H9 (cell line): ENCODE measurements around the gene NFXL1. TPM values are rescaled to one million over a fixed set of nuclear protein-coding genes. Genes with fewer than 3 reads are reported as not detected.

Source experiments
- DNase-seq: peaks from one replicate; pipeline ENCODE4 v3.0.0-alpha.2; 2017
- H2AFZ ChIP-seq: one replicate; pipeline ENCODE4 v1.6.1; 2013; ENCODE audit warnings: mild to moderate bottlenecking, low read length, control low read depth, moderate library complexity
- H2AK5ac ChIP-seq: 2 replicates; pipeline ENCODE4 v1.6.1; 2013; ENCODE audit warnings: low read length, control low read depth, mixed read lengths; ENCODE audit not compliant: insufficient read length
- H2BK120ac ChIP-seq: one replicate; pipeline ENCODE4 v1.6.1; 2013; ENCODE audit warnings: low read depth, mild to moderate bottlenecking, low read length, control low read depth, inconsistent platforms; ENCODE audit not compliant: poor library complexity, severe bottlenecking
- H2BK12ac ChIP-seq: 2 replicates; pipeline ENCODE4 v1.6.1; 2013; ENCODE audit warnings: low read length, control low read depth, mixed read lengths, low read depth; ENCODE audit not compliant: insufficient read length
- H2BK15ac ChIP-seq: 2 replicates; pipeline ENCODE4 v1.6.1; 2013; ENCODE audit warnings: low read depth, low read length, control low read depth
- H2BK20ac ChIP-seq: one replicate; pipeline ENCODE4 v1.6.1; 2013; ENCODE audit warnings: low read depth, mild to moderate bottlenecking, low read length, control low read depth, inconsistent platforms; ENCODE audit not compliant: poor library complexity, severe bottlenecking
- H2BK5ac ChIP-seq: 2 replicates; pipeline ENCODE4 v1.6.1; 2013; ENCODE audit warnings: low read length, control low read depth, mixed read lengths; ENCODE audit not compliant: insufficient read length
- H3K14ac ChIP-seq: 2 replicates; pipeline ENCODE4 v1.6.1; 2013; ENCODE audit warnings: low read length, control low read depth; ENCODE audit not compliant: insufficient read depth
- H3K18ac ChIP-seq: 2 replicates; pipeline ENCODE4 v1.6.1; 2013; ENCODE audit warnings: low read depth, mild to moderate bottlenecking, mixed read lengths, low read length, control low read depth; ENCODE audit not compliant: insufficient read length
- H3K23ac ChIP-seq: 2 replicates; pipeline ENCODE4 v1.6.1; 2013; ENCODE audit warnings: low read length, control low read depth, mixed read lengths, low read depth; ENCODE audit not compliant: insufficient read length
- H3K23me2 ChIP-seq: 2 replicates; pipeline ENCODE4 v1.6.1; 2013; ENCODE audit warnings: low read depth, mild to moderate bottlenecking, mixed read lengths, low read length, control low read depth; ENCODE audit not compliant: insufficient read length, poor library complexity, severe bottlenecking
- H3K27ac ChIP-seq: 2 replicates; pipeline ENCODE4 v1.5.1; 2013; ENCODE audit warnings: low read length, control low read depth, mixed read lengths, low read depth; ENCODE audit not compliant: insufficient read length
- H3K27me3 ChIP-seq: 2 replicates; pipeline ENCODE4 v1.6.1; 2013; ENCODE audit warnings: low read length, control low read depth, inconsistent platforms; ENCODE audit not compliant: insufficient read depth
- H3K4ac ChIP-seq: 2 replicates; pipeline ENCODE4 v1.6.1; 2013; ENCODE audit warnings: low read depth, mild to moderate bottlenecking, control low read depth, inconsistent platforms, low read length, moderate library complexity
- H3K4me1 ChIP-seq: 2 replicates; pipeline ENCODE4 v1.6.1; 2013; ENCODE audit warnings: low read length, control low read depth, inconsistent platforms; ENCODE audit not compliant: insufficient read depth
- H3K4me2 ChIP-seq: 2 replicates; pipeline ENCODE4 v1.6.1; 2013; ENCODE audit warnings: low read length, control low read depth, mixed read lengths; ENCODE audit not compliant: insufficient read length, insufficient read depth
- H3K56ac ChIP-seq: 2 replicates; pipeline ENCODE4 v1.6.1; 2013; ENCODE audit warnings: low read depth, mild to moderate bottlenecking, mixed read lengths, low read length, control low read depth; ENCODE audit not compliant: insufficient read length
- H3K79me1 ChIP-seq: 2 replicates; pipeline ENCODE4 v1.6.1; 2013; ENCODE audit warnings: low read depth, mild to moderate bottlenecking, moderate library complexity, low read length, control low read depth, inconsistent platforms; ENCODE audit not compliant: insufficient read depth, poor library complexity, severe bottlenecking
- H3K79me2 ChIP-seq: 2 replicates; pipeline ENCODE4 v1.6.1; 2013; ENCODE audit warnings: low read length, control low read depth, inconsistent platforms; ENCODE audit not compliant: insufficient read depth
- H3K9ac ChIP-seq: 2 replicates; pipeline ENCODE4 v1.6.1; 2013; ENCODE audit warnings: low read length, control low read depth, mixed read lengths; ENCODE audit not compliant: insufficient read length; ENCODE audit errors: extremely low read depth
- H3K9me3 ChIP-seq: one replicate; pipeline ENCODE4 v1.6.1; 2013; ENCODE audit warnings: low read depth, low read length, inconsistent platforms; ENCODE audit not compliant: control insufficient read depth
- H3T11ph ChIP-seq: one replicate; pipeline ENCODE4 v1.6.1; 2013; ENCODE audit warnings: mild to moderate bottlenecking, low read length, control low read depth, inconsistent platforms
- H4K20me1 ChIP-seq: one replicate; pipeline ENCODE4 v1.6.1; 2013; ENCODE audit not compliant: control insufficient read depth, insufficient read length, insufficient read depth
- H4K5ac ChIP-seq: 2 replicates; pipeline ENCODE4 v1.6.1; 2013; ENCODE audit warnings: low read depth, mild to moderate bottlenecking, mixed read lengths, low read length, control low read depth; ENCODE audit not compliant: insufficient read length
- H4K8ac ChIP-seq: replicated peaks from 2 replicates; pipeline ENCODE4 v1.6.1; 2013; ENCODE audit warnings: low read length, control low read depth, mixed read lengths, low read depth; ENCODE audit not compliant: insufficient read length
- H4K91ac ChIP-seq: 2 replicates; pipeline ENCODE4 v1.6.1; 2013; ENCODE audit warnings: low read depth, mild to moderate bottlenecking, moderate library complexity, mixed read lengths, low read length, control low read depth; ENCODE audit not compliant: insufficient read length
- H3K27ac Mint-ChIP-seq, 3 experiments: 2 replicates in 2 of 3; 3 replicates in 1 of 3; pipeline ENCODE4 v1.8.0; 2020 to 2021; ENCODE audit warnings: mixed read lengths in 3 of 3, mild to moderate bottlenecking in 1 of 3, moderate library complexity in 1 of 3
- H3K27me3 Mint-ChIP-seq: 2 replicates; pipeline ENCODE4 v1.8.0; 2021; ENCODE audit warnings: low read depth, mild to moderate bottlenecking, moderate library complexity, mixed read lengths
- H3K36me3 Mint-ChIP-seq, 3 experiments: 2 replicates in 2 of 3; 3 replicates in 1 of 3; pipeline ENCODE4 v1.8.0; 2020 to 2021; ENCODE audit warnings: low read depth in 3 of 3, mixed read lengths in 3 of 3; ENCODE audit not compliant: insufficient read depth in 1 of 3
- H3K4me1 Mint-ChIP-seq, 2 experiments: 2 replicates each; pipeline ENCODE4 v1.8.0; 2020; ENCODE audit warnings: mixed read lengths in 2 of 2
- H3K4me3 Mint-ChIP-seq, 2 experiments: 2 replicates in 1 of 2; 3 replicates in 1 of 2; pipeline ENCODE4 v1.8.0; 2020 to 2021; ENCODE audit warnings: mild to moderate bottlenecking in 2 of 2, mixed read lengths in 2 of 2, moderate library complexity in 1 of 2
- H3K9me3 Mint-ChIP-seq, 2 experiments: 2 replicates in 1 of 2; 3 replicates in 1 of 2; pipeline ENCODE4 v1.8.0; 2020; ENCODE audit warnings: mild to moderate bottlenecking in 2 of 2, mixed read lengths in 2 of 2, moderate library complexity in 1 of 2
- CTCF ChIP-seq: fragments of 200-600 bp; sonication (generic); conservative IDR thresholded peaks from 3 replicates; pipeline ENCODE4 v1.8.0; 2021; ENCODE audit warnings: antibody characterized with exemption, mild to moderate bottlenecking
- WGBS: extraction: QIAGEN DNeasy Blood & Tissue Kit; methylation state at CpG from one replicate; pipeline ENCODE4 v1.1.7; 2013; ENCODE audit warnings: missing lambda C conversion rate, low lambda C conversion rate, mixed read lengths; ENCODE audit not compliant: insufficient read length; ENCODE audit errors: extremely low coverage; 5-methylcytosine and 5-hydroxymethylcytosine counted together
- total RNA-seq: library from RNA; stranded (reverse); gene quantifications from 2 replicates; pipeline ENCODE4 v1.2.1, GENCODE V29; 2021

NFXL1 gene
- total RNA-seq, 1 experiment from 2014 or later: 33.8 TPM

GRCh38 chr4:47798165-47798564 lies 116.2 kb downstream of the NFXL1 start:
- Histone ChIP-seq H4K5ac (no peak overlapping the region), H3K79me1 (no peaks in the 10 kb centered on the region), H3T11ph (no peak overlapping the region), H3K9ac (no peak overlapping the region), H3K4me1 (no peaks in the 10 kb centered on the region), H3K79me2 (no peaks in the 10 kb centered on the region), H3K27me3 (no peaks in the 10 kb centered on the region), H3K4me2 (no peak overlapping the region), H3K9me3 (no peaks in the 10 kb centered on the region), H3K14ac (no peak overlapping the region), H2BK120ac (no peak overlapping the region), H4K20me1 (no peaks in the 10 kb centered on the region), H2BK20ac (no peak overlapping the region), H2AFZ (no peak overlapping the region), H3K23me2 (no peaks in the 10 kb centered on the region), H3K56ac (no peak overlapping the region), H4K91ac (no peak overlapping the region), H3K18ac (no peak overlapping the region), H4K8ac (no peak overlapping the region), H2BK5ac (no peak overlapping the region), H3K27ac (no peak overlapping the region), H2BK12ac (no peak overlapping the region), H3K23ac (no peak overlapping the region), H3K4ac (no peak overlapping the region), H2AK5ac (no peak overlapping the region), H2BK15ac (no peak overlapping the region)
- Mint-ChIP-seq H3K36me3 (no peaks in the 10 kb centered on the region), H3K4me3 (no peak overlapping the region), H3K27ac (no peak overlapping the region), H3K27me3 (no peaks in the 10 kb centered on the region), H3K9me3 (peaks cover 0 to 5% of the 10 kb centered on the region in 2 experiments; a peak in 1 of 5 replicates), H3K4me1 (peaks cover 5 to 8% of the 10 kb centered on the region in 2 experiments; a peak in 3 of 4 replicates)
- DNase-seq: no peak
- TF ChIP-seq CTCF: no peak
- WGBS: no CpG with 5 or more reads among the region's 3 CpGs

Other genes starting within 250 kb of the NFXL1 start
- 0.09 and 0.39 TPM in 2 replicates for gene CORIN, start 76.5 kb downstream of the NFXL1 start, total RNA-seq
- 1.0 and 1.4 TPM in 2 replicates for gene CNGA1, start 102.1 kb upstream of the NFXL1 start, total RNA-seq
- 13.1 and 16.9 TPM in 2 replicates for gene NIPAL1, start 102.2 kb upstream of the NFXL1 start, total RNA-seq
- gene TXK, start 219.7 kb upstream of the NFXL1 start, total RNA-seq: 0.39 TPM in 1 of 2 replicates, not detected in the other